ES-I3 (cell line): ENCODE results near the gene TEX28.
"Not testable (repeated sequence)": the region's sequence is repeated elsewhere in the genome, so short reads cannot be mapped to it uniquely, and the experiment has no call there.

Source experiments
- H3K36me3 ChIP-seq: 2 replicates; pipeline ENCODE4 v1.6.1; 2013; ENCODE audit warnings: mild to moderate bottlenecking, low read length, control low read depth, moderate library complexity; ENCODE audit not compliant: insufficient read depth
- H3K4me1 ChIP-seq: 2 replicates; pipeline ENCODE4 v1.6.1; 2013; ENCODE audit warnings: mild to moderate bottlenecking, control low read depth, low read length; ENCODE audit not compliant: insufficient read depth
- H3K9ac ChIP-seq: 2 replicates; pipeline ENCODE4 v1.6.1; 2013; ENCODE audit warnings: low read depth, mild to moderate bottlenecking, low read length, moderate library complexity
- H3K9me3 ChIP-seq: 2 replicates; pipeline ENCODE4 v1.6.1; 2013; ENCODE audit warnings: mild to moderate bottlenecking, low read length, moderate library complexity; ENCODE audit not compliant: control insufficient read depth, insufficient read depth

Gene TEX28

DNA sequence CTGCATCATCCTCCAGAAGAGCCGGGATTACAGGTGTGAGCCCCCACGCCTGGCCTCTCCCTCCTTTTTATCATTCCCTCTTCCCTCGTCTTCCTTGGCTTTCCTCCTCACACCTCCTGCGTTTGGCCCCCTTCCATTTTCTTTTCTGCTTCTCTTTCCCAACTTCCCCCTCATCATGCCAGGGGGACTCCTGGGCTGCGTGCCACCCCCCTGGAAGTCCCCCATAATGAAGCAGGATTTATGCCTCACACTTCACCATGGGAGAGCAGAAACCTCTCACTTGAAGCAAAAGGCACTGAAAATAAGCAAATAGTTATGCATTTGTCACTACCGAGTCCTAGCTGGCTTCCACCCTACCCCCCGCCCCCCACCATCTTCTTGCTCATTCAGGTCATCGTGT lies 8.6 kb upstream of the TEX28 start:
- Histone ChIP-seq H3K4me1 (no peaks in the 10 kb centered on the region), H3K9me3 (no peaks in the 10 kb centered on the region)

DNA sequence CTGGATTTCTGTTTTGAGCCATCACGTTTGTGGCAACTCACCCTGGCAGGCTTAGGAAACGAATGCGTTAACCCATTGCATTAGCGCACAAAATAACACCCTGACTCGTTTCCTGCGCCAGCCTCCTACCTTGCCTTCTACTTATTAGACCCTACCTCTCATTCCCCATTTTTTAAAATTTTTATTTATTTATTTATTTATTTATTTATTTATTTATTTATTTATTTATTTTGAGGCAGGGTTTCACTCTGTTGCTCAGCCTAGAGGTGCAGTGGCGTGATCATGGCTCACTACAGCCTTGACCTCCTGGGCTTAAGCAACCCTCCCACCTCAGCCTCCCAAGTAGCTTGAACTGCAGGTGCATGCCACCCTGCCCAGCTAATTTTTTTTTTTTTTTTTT lies 8.1 kb upstream of the TEX28 start:
- not testable (repeated sequence) for H3K9me3 ChIP-seq, H3K9ac ChIP-seq, H3K4me1 ChIP-seq

More for the DNA sequence above, 8.6 kb upstream of the TEX28 start:
- Histone ChIP-seq H3K36me3 (no peaks in the 10 kb centered on the region), H3K9ac (no peak overlapping the region)

DNA sequence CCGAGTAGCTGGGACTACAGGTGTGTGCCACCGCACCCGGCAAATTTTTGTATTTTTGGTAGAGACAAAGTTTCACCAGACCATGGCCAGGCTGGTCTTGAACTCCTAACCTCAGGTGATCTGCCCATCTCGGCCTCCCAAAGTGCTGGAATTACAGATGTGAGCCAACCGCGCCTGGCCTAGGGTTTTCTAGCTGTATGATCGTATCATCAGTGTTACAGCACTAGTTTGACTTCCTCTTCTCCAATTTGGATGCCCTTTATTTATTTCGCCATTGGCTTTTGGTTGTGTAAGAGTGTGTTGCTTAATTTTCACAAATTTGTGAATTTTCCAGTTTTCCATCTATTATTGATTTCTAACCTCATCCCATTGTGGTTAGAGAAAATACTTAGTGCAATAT lies 5.9 kb upstream of the TEX28 start:
- Histone ChIP-seq H3K36me3 (no peaks in the 10 kb centered on the region), H3K4me1 (no peaks in the 10 kb centered on the region), H3K9me3 (peaks cover 10% of the 10 kb centered on the region; the same call in 1 of the 2 replicates), H3K9ac (no peak overlapping the region)

More for the DNA sequence above, 8.1 kb upstream of the TEX28 start:
- H3K36me3 ChIP-seq = not testable (repeated sequence)

DNA sequence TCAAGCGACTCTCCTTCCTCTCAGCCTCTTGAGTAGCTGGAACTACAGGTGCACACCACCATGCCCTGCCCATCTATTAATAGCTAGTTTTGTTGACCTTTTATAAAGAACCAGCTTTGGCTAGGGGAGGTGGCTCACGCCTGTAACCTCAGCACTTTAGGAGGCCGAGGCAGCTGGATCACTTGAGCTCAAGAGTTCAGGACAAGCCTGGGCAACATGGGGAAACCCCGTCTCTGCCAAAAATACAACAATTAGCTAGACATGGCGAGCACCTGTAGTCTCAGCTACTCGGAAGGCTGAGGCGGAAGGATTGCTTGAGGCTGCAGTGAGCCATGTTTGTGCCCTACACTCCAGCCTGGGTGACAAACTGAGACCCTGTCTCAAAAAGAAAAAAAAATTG lies 3.4 kb upstream of the TEX28 start:
- Histone ChIP-seq H3K9ac (no peak overlapping the region), H3K4me1 (no peaks in the 10 kb centered on the region), H3K9me3 (peaks cover 10% of the 10 kb centered on the region; the same call in 1 of the 2 replicates), H3K36me3 (no peaks in the 10 kb centered on the region)

DNA sequence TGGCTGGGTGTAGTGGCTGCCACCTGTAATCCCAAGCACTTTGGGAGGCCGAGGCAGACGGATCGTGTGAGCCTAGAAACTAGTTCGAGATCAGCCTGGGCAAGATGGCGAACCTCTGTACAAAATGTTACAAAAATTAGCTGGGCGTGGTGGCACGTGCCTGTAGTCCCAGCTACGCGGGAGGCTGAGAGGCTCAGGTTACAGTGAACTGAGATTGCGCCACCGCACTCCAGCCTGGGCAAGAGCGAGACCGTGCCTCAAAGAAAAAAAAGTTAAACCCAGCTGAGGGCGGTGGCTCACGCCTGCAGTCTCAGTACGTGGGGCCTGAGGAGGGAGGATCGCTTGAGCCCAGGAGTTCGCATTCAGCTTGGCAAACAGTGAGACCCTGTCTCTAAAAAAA lies 1.8 kb upstream of the TEX28 start:
- Histone ChIP-seq H3K36me3 (no peaks in the 10 kb centered on the region), H3K4me1 (no peaks in the 10 kb centered on the region), H3K9me3 (peaks cover 10% of the 10 kb centered on the region; the same call in 1 of the 2 replicates), H3K9ac (no peak overlapping the region)

DNA sequence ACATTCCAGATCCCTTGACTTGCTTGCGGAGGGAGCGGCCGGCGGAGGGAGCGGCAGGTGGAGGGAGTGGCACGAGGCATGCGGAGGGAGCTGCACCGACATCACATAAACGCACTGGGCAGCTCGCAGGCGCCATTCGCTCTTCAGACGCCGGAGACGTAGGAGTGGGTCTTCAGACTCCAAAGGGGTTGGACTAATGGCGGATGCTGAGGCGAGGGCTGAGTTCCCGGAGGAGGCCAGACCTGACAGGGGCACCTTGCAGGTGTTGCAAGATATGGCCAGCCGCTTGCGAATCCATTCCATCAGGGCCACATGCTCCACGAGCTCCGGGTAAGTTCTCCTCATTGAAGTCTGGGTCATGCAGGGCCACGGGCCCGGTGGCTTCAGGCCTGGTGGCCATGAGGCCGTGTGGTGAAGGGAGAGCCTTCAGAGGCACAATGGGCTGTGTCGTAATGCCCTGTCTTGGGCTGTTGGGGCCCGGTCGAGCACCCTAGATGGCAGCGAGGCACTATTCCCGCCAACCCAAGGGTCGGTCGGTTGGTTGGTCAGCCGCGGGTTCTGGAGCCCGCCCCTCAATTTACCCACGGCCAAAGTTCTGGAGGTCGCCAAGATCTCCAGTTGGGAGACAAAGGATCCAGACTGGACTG lies 863 bp upstream of the TEX28 start, which contains the start of gene TKTL1:
Gene TKTL1, plus strand, starts transcription at position 132 of the 647 bp plus-strand sequence. Its CDS starts 65 bp downstream, at position 197.
- Histone ChIP-seq H3K36me3 (no peaks in the 10 kb centered on the region), H3K4me1 (no peaks in the 10 kb centered on the region), H3K9me3 (peaks cover 10% of the 10 kb centered on the region; the same call in 1 of the 2 replicates), H3K9ac (no peak within 1 kb of the TSS)

DNA sequence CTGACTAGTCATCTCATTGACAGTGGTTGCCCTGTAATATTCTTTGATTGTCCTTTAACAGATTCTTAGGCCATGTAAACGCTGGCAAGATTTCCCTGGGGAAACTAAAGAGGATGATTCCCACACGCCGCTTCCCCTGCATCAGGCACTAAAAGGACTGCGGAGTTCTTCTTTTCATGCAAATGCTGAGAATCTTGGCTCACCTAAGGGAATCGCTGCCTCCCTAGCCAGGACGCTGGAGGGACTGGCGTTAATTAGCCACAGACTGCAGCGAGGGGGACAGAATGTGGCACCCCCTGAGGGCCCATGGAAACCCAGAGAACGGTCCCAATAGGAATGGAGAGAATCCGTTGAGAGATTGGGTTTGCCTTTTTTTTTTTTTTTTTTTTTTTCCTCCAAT lies 8.5 kb downstream of the TEX28 start:
- not testable (repeated sequence) for H3K4me1 ChIP-seq, H3K9ac ChIP-seq, H3K36me3 ChIP-seq, H3K9me3 ChIP-seq

DNA sequence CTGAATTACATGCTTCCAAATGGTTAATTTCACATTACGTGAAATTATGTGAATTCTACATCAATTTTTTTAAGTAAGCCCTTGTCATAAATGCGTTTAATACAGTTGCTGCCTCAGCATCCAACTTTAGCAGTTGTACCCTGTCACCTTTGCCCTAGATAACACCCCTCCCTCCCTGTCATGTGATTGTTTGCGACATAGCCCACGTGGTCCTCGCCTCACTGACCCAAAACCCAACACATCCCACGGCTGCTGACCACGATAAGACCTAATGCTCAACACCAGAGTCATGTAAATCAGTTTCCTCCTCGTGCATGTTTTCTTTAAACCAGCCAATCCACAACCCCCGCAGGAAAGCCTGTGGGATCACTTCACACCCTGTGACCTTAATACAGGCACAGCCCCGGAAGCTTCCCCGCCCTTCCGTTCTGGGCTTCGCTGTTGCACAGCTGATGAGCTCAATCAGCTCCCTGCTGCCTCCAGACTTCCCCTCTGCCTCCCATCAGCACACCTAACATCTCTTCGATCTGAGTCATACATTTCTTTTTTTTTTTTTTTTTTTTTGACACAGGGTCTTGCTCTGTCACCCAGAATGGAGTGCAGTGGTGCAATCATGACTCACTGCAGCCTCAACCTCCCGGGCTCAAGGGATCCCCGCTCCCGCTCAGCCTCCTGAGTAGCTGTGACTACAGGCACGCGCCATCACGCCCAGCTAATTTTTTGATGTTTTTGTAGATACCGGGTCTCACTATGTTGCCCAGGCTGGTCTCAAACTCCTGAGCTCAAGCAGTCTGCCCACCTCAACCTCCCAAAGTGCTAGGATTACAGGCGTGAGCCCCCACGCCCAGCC lies 10.2 kb downstream of the TEX28 start:
- H3K36me3 ChIP-seq, H3K9me3 ChIP-seq, H3K4me1 ChIP-seq, H3K9ac ChIP-seq: not testable (repeated sequence)

DNA sequence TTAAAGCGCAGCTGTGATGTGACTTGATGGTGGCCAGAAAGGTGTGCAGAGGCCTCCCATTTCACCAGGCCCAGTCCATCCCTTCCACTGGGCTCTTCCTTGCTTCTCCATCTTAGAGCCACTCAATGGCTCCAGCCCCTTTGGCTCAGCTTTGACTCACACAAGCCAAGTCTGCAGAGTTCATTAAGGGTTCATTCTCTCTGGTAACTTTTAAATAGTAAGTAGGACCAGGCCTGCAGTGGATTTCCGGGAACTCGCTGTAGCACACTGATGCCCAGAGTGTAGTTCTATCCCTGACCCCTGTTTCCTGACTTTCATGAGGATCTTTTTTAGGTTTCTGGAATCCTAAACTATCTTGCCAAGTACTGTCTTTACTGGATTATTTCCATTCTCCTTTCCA lies 25.7 kb downstream of the TEX28 start:
- H3K4me1 ChIP-seq, H3K9me3 ChIP-seq, H3K9ac ChIP-seq, H3K36me3 ChIP-seq: not testable (repeated sequence)

DNA sequence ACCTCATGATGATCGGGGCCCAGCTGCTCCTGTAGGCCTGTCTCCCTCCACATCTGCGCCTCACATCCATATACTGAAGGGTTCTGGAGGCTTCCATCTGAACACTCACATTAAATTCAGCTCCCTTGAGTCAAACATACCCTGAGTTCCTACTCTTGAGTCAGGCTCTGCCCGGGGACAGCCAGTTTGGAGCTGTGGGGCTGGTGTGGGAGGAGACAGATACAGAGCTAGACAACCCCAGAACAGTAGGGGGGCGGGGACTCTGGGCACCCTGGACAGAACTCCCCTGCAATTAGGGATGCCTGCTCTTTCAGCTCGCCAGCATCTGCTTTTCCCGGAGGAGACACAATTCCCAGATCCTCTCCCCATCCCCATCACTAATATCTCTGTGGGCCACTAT lies 31.9 kb downstream of the TEX28 start:
- H3K9me3 ChIP-seq, H3K4me1 ChIP-seq, H3K9ac ChIP-seq, H3K36me3 ChIP-seq: not testable (repeated sequence)

DNA sequence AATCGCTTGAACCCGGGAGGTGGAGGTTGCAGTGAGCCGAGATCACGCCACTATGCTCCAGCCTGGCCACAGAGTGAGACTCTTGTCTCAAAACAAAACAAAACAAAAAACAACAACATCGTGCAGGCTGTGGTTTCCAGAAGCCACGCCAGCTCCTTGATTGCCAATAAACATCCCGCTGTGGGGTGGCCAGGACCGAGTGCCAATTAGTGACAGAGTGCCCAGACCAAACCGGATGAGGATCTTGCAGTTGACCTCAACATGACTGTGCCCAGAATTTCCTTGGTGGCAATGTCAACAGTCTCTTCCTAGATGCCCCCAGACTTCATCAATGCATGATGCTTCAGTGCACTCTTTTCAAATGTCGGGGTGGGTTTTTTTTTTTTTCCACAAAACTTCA lies 36.2 kb downstream of the TEX28 start:
- not testable (repeated sequence) for H3K9ac ChIP-seq, H3K9me3 ChIP-seq, H3K36me3 ChIP-seq

DNA sequence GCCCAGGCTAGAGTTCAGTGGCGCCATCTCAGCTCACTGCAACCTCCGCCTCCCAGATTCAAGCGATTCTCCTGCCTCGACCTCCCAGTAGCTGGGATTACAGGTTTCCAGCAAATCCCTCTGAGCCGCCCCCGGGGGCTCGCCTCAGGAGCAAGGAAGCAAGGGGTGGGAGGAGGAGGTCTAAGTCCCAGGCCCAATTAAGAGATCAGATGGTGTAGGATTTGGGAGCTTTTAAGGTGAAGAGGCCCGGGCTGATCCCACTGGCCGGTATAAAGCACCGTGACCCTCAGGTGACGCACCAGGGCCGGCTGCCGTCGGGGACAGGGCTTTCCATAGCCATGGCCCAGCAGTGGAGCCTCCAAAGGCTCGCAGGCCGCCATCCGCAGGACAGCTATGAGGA lies 37.6 kb downstream of the TEX28 start, which contains the start of gene OPN1MW3:
Gene OPN1MW3, plus strand, starts transcription at position 301 of the 400 bp plus-strand sequence. Its CDS starts 38 bp downstream, at position 339.
- not testable (repeated sequence) for H3K9me3 ChIP-seq, H3K4me1 ChIP-seq, H3K9ac ChIP-seq, H3K36me3 ChIP-seq

More for the DNA sequence above, 36.2 kb downstream of the TEX28 start:
- H3K4me1 ChIP-seq = not testable (repeated sequence)

DNA sequence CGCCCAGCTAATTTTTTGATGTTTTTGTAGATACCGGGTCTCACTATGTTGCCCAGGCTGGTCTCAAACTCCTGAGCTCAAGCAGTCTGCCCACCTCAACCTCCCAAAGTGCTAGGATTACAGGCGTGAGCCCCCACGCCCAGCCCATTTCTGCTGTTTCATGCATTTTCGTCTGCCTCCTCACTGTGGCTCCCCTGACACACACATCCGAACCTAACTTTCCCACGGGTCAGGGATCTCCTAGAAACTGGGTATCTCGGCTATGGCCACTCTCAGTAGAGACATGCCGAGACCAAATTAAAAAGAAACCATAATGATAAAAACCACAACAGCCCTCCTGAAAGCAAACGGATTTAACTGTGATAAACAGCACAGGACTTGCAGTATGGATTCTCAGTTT lies 46.8 kb downstream of the TEX28 start:
- H3K36me3 ChIP-seq, H3K9me3 ChIP-seq, H3K4me1 ChIP-seq, H3K9ac ChIP-seq: not testable (repeated sequence)

DNA sequence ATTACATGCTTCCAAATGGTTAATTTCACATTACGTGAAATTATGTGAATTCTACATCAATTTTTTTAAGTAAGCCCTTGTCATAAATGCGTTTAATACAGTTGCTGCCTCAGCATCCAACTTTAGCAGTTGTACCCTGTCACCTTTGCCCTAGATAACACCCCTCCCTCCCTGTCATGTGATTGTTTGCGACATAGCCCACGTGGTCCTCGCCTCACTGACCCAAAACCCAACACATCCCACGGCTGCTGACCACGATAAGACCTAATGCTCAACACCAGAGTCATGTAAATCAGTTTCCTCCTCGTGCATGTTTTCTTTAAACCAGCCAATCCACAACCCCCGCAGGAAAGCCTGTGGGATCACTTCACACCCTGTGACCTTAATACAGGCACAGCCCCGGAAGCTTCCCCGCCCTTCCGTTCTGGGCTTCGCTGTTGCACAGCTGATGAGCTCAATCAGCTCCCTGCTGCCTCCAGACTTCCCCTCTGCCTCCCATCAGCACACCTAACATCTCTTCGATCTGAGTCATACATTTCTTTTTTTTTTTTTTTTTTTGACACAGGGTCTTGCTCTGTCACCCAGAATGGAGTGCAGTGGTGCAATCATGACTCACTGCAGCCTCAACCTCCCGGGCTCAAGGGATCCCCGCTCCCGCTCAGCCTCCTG lies 47.4 kb downstream of the TEX28 start:
- H3K9ac ChIP-seq, H3K9me3 ChIP-seq, H3K36me3 ChIP-seq, H3K4me1 ChIP-seq: not testable (repeated sequence)
